RWPE2 (cell line): ENCODE data around the gene RPL10A.

Source experiments
- ATAC-seq: fragments of 200-7000 bp; cut with Tn5 transposase; 3 replicates; pipeline ENCODE4 v1.9.1; 2021; ENCODE audit warnings: low read depth
- DNase-seq: peaks from one replicate; pipeline ENCODE4 v3.0.0-alpha.2; 2020; ENCODE audit warnings: low spot score
- H3K27ac ChIP-seq: fragments of 450-650 bp; 2 replicates; pipeline ENCODE4 v1.5.1; 2017; ENCODE audit warnings: mild to moderate bottlenecking; ENCODE audit not compliant: poor library complexity, severe bottlenecking
- H3K27me3 ChIP-seq: fragments of 250-450 bp; sonication (Bioruptor Pico); 2 replicates; pipeline ENCODE4 v1.5.1; 2021; ENCODE audit warnings: mild to moderate bottlenecking, moderate library complexity; ENCODE audit not compliant: insufficient read depth, poor library complexity, severe bottlenecking
- H3K36me3 ChIP-seq: fragments of 250-450 bp; sonication (Bioruptor Pico); 2 replicates; pipeline ENCODE4 v1.5.1; 2020; ENCODE audit warnings: low read depth, mild to moderate bottlenecking, moderate library complexity
- H3K4me1 ChIP-seq: fragments of 250-450 bp; sonication (Bioruptor Pico); 2 replicates; pipeline ENCODE4 v1.5.1; 2021; ENCODE audit warnings: mild to moderate bottlenecking, moderate library complexity; ENCODE audit not compliant: insufficient read depth, poor library complexity, severe bottlenecking
- H3K4me3 ChIP-seq: fragments of 250-450 bp; sonication (Bioruptor Pico); 2 replicates; pipeline ENCODE4 v1.5.1; 2021; ENCODE audit warnings: mild to moderate bottlenecking, moderate library complexity; ENCODE audit not compliant: severe bottlenecking
- H3K9me3 ChIP-seq: fragments of 250-450 bp; sonication (Bioruptor Pico); 2 replicates; pipeline ENCODE4 v1.5.1; 2021; ENCODE audit warnings: mild to moderate bottlenecking, moderate library complexity; ENCODE audit not compliant: severe bottlenecking
- TF ChIP-seq, protein P1 (sequence below): fragments of 450-650 bp; IDR thresholded peaks from one replicate; pipeline ENCODE4 v1.5.1; 2017; ENCODE audit warnings: mild to moderate bottlenecking, moderate library complexity; ENCODE audit not compliant: poor library complexity, severe bottlenecking

Gene RPL10A

DNA sequence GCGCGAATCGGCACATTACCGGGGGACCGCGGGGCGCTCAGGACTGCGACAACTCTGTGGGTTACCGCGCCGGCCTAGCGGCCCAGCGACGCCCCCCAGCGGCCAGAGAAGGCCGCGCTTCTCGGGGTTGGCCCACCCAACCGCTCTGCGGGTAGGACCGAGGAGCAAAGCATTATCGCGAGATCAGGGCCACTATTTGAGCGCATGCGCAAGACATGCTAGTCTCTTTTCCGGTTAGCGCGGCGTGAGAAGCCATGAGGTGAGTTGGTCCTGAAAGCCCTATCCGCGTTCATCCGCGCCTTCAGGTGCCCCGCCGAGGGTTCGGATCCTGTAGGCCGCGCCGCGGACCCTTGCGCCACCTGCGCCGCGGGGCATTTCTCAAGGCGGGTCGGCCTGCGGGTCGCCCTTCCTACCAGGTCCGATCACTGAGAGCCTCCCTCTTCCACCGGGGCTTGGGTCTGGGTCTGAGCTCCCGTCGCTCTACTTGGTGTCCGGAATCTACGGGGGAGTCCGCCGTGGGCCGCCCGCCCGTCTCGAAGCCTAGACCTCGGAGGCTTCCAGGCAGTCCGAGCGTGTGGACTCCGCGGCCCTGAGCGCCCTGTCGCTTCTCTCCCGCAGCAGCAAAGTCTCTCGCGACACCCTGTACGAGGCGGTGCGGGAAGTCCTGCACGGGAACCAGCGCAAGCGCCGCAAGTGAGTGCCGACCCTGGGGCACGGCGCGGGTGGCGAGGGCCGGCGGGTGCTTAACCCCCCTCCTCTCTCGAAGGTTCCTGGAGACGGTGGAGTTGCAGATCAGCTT, at the start of gene RPL10A:
RPL10A (plus strand) TSS at position 221 of the 799 bp plus-strand sequence; CDS start at position 255, 34 bp downstream.
- H3K27ac ChIP-seq: peak within 1 kb of the TSS; percentile 91
- peak within 1 kb of the TSS; percentile 98 for H3K4me3 ChIP-seq
- TF ChIP-seq, protein P1, sequence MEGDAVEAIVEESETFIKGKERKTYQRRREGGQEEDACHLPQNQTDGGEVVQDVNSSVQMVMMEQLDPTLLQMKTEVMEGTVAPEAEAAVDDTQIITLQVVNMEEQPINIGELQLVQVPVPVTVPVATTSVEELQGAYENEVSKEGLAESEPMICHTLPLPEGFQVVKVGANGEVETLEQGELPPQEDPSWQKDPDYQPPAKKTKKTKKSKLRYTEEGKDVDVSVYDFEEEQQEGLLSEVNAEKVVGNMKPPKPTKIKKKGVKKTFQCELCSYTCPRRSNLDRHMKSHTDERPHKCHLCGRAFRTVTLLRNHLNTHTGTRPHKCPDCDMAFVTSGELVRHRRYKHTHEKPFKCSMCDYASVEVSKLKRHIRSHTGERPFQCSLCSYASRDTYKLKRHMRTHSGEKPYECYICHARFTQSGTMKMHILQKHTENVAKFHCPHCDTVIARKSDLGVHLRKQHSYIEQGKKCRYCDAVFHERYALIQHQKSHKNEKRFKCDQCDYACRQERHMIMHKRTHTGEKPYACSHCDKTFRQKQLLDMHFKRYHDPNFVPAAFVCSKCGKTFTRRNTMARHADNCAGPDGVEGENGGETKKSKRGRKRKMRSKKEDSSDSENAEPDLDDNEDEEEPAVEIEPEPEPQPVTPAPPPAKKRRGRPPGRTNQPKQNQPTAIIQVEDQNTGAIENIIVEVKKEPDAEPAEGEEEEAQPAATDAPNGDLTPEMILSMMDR: peak; percentile 98
- ATAC-seq (peak; percentile 65), DNase-seq (peak; percentile 92)
- peaks cover 14% of the 10 kb centered on the region for H3K4me1 ChIP-seq
- no peaks in the 10 kb centered on the region for H3K27me3 ChIP-seq
- no peaks in the 10 kb centered on the region for H3K9me3 ChIP-seq
- peaks cover 79% of the 10 kb centered on the region for H3K36me3 ChIP-seq

DNA sequence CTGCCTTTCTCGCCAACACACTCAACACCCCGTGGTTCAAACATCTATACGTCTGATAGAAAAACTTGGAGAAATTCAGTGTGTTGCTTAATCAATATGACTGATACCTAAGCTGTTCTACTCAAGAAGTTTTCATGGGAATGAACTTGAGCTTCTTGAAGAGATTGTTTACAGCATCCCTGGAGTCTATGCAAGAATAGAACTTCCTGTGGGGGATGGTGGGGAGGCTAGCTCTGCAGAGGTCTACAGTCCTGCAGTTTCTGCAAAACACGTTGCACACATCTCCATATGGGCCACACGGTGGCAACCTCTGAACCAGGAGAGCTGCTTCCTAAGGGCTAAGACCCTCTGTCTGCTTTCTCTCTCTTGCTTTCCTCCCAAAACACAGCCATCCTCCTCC, 48.8 kb upstream of the RPL10A start:
- no peak for DNase-seq
- H3K27me3 ChIP-seq: no peaks in the 10 kb centered on the region
- no peak overlapping the region for H3K4me3 ChIP-seq
- peaks cover 72% of the 10 kb centered on the region for H3K36me3 ChIP-seq
- peak; percentile 33; the same call in 1 of the 3 replicates for ATAC-seq
- H3K27ac ChIP-seq: no peak overlapping the region
- TF ChIP-seq, protein P1: peak; percentile 26
- H3K4me1 ChIP-seq: no peaks in the 10 kb centered on the region
- H3K9me3 ChIP-seq: no peaks in the 10 kb centered on the region

DNA sequence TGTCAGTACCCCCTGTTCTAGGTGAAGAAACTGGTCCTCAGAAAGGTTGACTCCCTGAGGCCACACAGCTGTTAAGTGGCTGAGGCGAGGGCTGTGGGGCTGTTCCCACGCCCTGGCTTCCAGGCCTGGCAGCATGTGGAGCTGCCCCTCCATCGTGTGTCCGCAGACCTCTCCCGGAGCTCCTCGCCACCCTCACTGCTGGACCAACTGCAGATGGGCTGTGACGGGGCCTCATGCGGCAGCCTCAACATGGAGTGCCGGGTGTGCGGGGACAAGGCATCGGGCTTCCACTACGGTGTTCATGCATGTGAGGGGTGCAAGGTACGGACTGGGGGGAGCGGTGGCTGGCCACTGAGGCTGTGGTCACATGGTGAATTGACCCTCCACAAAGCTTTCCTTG, 48.2 kb upstream of the RPL10A start:
- Histone ChIP-seq H3K27me3 (no peaks in the 10 kb centered on the region), H3K4me3 (no peak overlapping the region), H3K27ac (no peak overlapping the region), H3K36me3 (peaks cover 72% of the 10 kb centered on the region), H3K9me3 (no peaks in the 10 kb centered on the region), H3K4me1 (peaks cover 1% of the 10 kb centered on the region)
- ATAC-seq (no peak), DNase-seq (no peak)
- TF ChIP-seq, protein P1: no peak

DNA sequence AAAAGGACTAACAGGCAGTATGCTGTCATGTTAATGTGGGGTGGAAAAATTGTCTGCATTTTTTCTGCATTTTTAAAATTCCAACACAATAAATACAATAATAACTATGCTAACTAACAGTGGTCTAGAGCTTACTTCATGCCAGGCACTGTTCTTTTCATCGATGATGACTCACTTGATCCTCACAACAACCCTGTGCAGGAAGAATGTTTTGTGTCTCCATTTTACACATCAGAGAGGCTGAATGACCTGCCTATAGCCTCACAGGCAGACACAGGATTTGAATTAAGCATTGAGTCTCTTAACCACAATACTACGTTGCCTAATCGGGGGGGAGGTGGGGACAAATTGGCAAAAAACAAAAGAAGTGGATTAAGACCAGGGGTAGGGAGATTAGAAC, 42.9 kb upstream of the RPL10A start:
- Histone ChIP-seq H3K4me1 (peaks cover 3% of the 10 kb centered on the region), H3K9me3 (peaks cover 10% of the 10 kb centered on the region), H3K4me3 (no peak overlapping the region), H3K27ac (peak overlapping the region; percentile 69), H3K27me3 (no peaks in the 10 kb centered on the region), H3K36me3 (peaks cover 54% of the 10 kb centered on the region)
- DNase-seq (no peak), ATAC-seq (peak; percentile 81)
- TF ChIP-seq, protein P1: no peak

DNA sequence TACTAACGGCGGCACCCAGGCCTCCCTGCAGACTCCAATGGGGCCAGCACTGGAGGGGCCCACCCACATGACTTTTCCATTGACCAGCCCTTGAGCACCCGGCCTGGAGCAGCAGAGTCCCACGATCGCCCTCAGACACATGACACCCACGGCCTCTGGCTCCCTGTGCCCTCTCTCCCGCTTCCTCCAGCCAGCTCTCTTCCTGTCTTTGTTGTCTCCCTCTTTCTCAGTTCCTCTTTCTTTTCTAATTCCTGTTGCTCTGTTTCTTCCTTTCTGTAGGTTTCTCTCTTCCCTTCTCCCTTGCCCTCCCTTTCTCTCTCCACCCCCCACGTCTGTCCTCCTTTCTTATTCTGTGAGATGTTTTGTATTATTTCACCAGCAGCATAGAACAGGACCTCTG, 42.1 kb upstream of the RPL10A start:
- DNase-seq: no peak
- Histone ChIP-seq H3K4me1 (peaks cover 3% of the 10 kb centered on the region), H3K27me3 (no peaks in the 10 kb centered on the region), H3K4me3 (no peak overlapping the region), H3K9me3 (peaks cover 10% of the 10 kb centered on the region), H3K36me3 (peaks cover 51% of the 10 kb centered on the region), H3K27ac (peak overlapping the region; percentile 69)
- no peak for ATAC-seq
- TF ChIP-seq, protein P1: no peak
